ENCODE results near the gene CNTN4.

CNTN4 gene

GRCh38 chr3:2247831-2248230 is 149.2 kb downstream of the CNTN4 start:
- Histone ChIP-seq H3K9me3 (ENCODE audit: insufficient read depth, low read length) (no peaks in the 10 kb centered on the region), H3K27me3 (ENCODE audit: low read depth, low read length) (no peaks in the 10 kb centered on the region), H3K36me3 (replicated peaks; ENCODE audit: low read depth, low read length) (no peaks in the 10 kb centered on the region), H3K79me2 (ENCODE audit: low read length) (no peaks in the 10 kb centered on the region), H3K4me2 (ENCODE audit: low read length) (no peak overlapping the region), H2AFZ (ENCODE audit: low read depth, low read length) (no peak overlapping the region), H3K4me1 (ENCODE audit: low read length) (no peaks in the 10 kb centered on the region), H3K27ac (ENCODE audit: low read length) (no peak overlapping the region), H3K4me3 (ENCODE audit: low read length) (no peak overlapping the region), H4K20me1 (ENCODE audit: insufficient read depth, low read length) (no peaks in the 10 kb centered on the region), H3K9ac (ENCODE audit: low read length) (no peak overlapping the region)
- TF ChIP-seq, protein P1, sequence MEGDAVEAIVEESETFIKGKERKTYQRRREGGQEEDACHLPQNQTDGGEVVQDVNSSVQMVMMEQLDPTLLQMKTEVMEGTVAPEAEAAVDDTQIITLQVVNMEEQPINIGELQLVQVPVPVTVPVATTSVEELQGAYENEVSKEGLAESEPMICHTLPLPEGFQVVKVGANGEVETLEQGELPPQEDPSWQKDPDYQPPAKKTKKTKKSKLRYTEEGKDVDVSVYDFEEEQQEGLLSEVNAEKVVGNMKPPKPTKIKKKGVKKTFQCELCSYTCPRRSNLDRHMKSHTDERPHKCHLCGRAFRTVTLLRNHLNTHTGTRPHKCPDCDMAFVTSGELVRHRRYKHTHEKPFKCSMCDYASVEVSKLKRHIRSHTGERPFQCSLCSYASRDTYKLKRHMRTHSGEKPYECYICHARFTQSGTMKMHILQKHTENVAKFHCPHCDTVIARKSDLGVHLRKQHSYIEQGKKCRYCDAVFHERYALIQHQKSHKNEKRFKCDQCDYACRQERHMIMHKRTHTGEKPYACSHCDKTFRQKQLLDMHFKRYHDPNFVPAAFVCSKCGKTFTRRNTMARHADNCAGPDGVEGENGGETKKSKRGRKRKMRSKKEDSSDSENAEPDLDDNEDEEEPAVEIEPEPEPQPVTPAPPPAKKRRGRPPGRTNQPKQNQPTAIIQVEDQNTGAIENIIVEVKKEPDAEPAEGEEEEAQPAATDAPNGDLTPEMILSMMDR (IDR thresholded peaks at IDR 0.05; ENCODE audit: low read depth, low read length) = no peak
- no peak for TF ChIP-seq EZH2phosphoT487 (IDR thresholded peaks at IDR 0.05; ENCODE audit: low read depth)

- no peaks in the 10 kb centered on the region for H3K9me3 ChIP-seq (ENCODE audit: insufficient read depth, low read length)
- H4K20me1 ChIP-seq (ENCODE audit: insufficient read depth, low read length) = no peaks in the 10 kb centered on the region
- no peaks in the 10 kb centered on the region for H3K4me1 ChIP-seq (ENCODE audit: low read length)
- H3K4me2 ChIP-seq (ENCODE audit: low read length) = no peak overlapping the region
- H3K27ac ChIP-seq (ENCODE audit: low read length) = no peak overlapping the region
- H3K27me3 ChIP-seq (ENCODE audit: low read depth, low read length) = no peaks in the 10 kb centered on the region
- no peak overlapping the region for H3K9ac ChIP-seq (ENCODE audit: low read length)
- H3K36me3 ChIP-seq (replicated peaks; ENCODE audit: low read depth, low read length) = no peaks in the 10 kb centered on the region
- H2AFZ ChIP-seq (ENCODE audit: low read depth, low read length) = no peak overlapping the region
- TF ChIP-seq EZH2phosphoT487 (IDR thresholded peaks at IDR 0.05; ENCODE audit: low read depth) = no peak
- TF ChIP-seq, protein P1 (IDR thresholded peaks at IDR 0.05; ENCODE audit: low read depth, low read length) = no peak
- no peaks in the 10 kb centered on the region for H3K79me2 ChIP-seq (ENCODE audit: low read length)
- no peak overlapping the region for H3K4me3 ChIP-seq (ENCODE audit: low read length)
These were observed 152.1 kb downstream of the CNTN4 start for GRCh38 chr3:2250783-2251182.

- TF ChIP-seq, protein P1 (IDR thresholded peaks at IDR 0.05; ENCODE audit: low read depth, low read length) = no peak
- TF ChIP-seq EZH2phosphoT487 (IDR thresholded peaks at IDR 0.05; ENCODE audit: low read depth) = no peak
- Histone ChIP-seq H3K4me3 (ENCODE audit: low read length) (no peak overlapping the region), H3K9ac (ENCODE audit: low read length) (no peak overlapping the region), H3K4me1 (ENCODE audit: low read length) (no peaks in the 10 kb centered on the region), H3K79me2 (ENCODE audit: low read length) (no peaks in the 10 kb centered on the region), H3K4me2 (ENCODE audit: low read length) (no peak overlapping the region), H2AFZ (ENCODE audit: low read depth, low read length) (no peak overlapping the region), H3K27ac (ENCODE audit: low read length) (no peak overlapping the region), H3K36me3 (replicated peaks; ENCODE audit: low read depth, low read length) (no peaks in the 10 kb centered on the region), H3K27me3 (ENCODE audit: low read depth, low read length) (no peaks in the 10 kb centered on the region), H4K20me1 (ENCODE audit: insufficient read depth, low read length) (no peaks in the 10 kb centered on the region), H3K9me3 (ENCODE audit: insufficient read depth, low read length) (no peaks in the 10 kb centered on the region)
These were observed 163.1 kb downstream of the CNTN4 start for GRCh38 chr3:2261747-2262146.

DNA sequence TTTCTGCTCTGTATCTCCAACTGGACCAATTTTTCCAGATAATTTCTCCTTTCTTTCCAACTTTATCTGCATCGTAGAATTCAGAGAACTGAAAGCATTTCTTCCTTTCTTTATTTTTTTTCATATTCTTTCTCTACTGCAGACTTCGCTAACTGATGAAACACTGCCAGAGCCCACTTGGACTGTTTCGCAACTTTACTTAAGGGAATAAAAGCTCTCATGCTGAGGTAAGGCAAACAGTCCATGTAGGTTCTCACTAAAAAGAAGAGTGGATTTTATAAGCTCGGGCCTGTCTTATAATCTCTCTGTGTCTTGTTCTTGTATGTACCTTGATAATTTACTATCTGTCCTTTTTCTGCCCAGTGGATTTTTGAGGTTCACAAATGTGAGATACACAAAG is 163.5 kb downstream of the CNTN4 start:
- Histone ChIP-seq H3K4me2 (ENCODE audit: low read length) (no peak overlapping the region), H3K9me3 (ENCODE audit: insufficient read depth, low read length) (no peaks in the 10 kb centered on the region), H3K9ac (ENCODE audit: low read length) (no peak overlapping the region), H3K4me3 (ENCODE audit: low read length) (no peak overlapping the region), H3K4me1 (ENCODE audit: low read length) (no peaks in the 10 kb centered on the region), H3K27me3 (ENCODE audit: low read depth, low read length) (no peaks in the 10 kb centered on the region), H2AFZ (ENCODE audit: low read depth, low read length) (no peak overlapping the region), H3K36me3 (replicated peaks; ENCODE audit: low read depth, low read length) (no peaks in the 10 kb centered on the region), H3K27ac (ENCODE audit: low read length) (no peak overlapping the region), H4K20me1 (ENCODE audit: insufficient read depth, low read length) (no peaks in the 10 kb centered on the region), H3K79me2 (ENCODE audit: low read length) (no peaks in the 10 kb centered on the region)
- no peak for TF ChIP-seq EZH2phosphoT487 (IDR thresholded peaks at IDR 0.05; ENCODE audit: low read depth)
- TF ChIP-seq, protein P1 (IDR thresholded peaks at IDR 0.05; ENCODE audit: low read depth, low read length) = no peak

Measured in OCI-LY3 (cell line).